Posterior cingulate gyrus (tissue), 11 donors: ENCODE measurements around the gene ATP6V1A.

ENCODE experiments used
- DNase-seq, 10 donors: peaks; one replicate each; pipeline versions ENCODE4 v3.0.0 to v3.0.0-alpha.2; 2020 to 2021; ENCODE audit warnings: mixed read lengths in 3 of 10
- intact Hi-C: fragments of 100-400 bp; cut with DNase I; formaldehyde crosslinking; loops from one replicate; pipeline ENCODE4 v1.15.1; 2023

Gene ATP6V1A

GRCh38 chr3:113744941-113745755 is 1.7 kb upstream of the ATP6V1A start:
- intact Hi-C loops = loop anchor here (10.0 kb wide), 1 partner anchor 410 kb away; no protein-coding TSS in a partner anchor
- DNase-seq = peak in 8 of 10 donors; percentile 30 to 89 (median 38)

- DNase-seq = peak; percentile 83 to 97 (median 89)
- intact Hi-C loops = loop anchor here (10.0 kb wide), 1 partner anchor 409 kb away; no protein-coding TSS in a partner anchor
Observed at GRCh38 chr3:113745756-113746547, 883 bp upstream of the ATP6V1A start, which contains the start of gene NAA50. NAA50 (minus strand) TSS chr3:113746249; CDS start chr3:113745949, 300 bp downstream.

- intact Hi-C loops = loop anchor here (1.0 to 10.0 kb wide), 2 partner anchors 51 to 407 kb away; partner anchors contain the start of gene USF3
- DNase-seq = peak in 1 of 10 donors; percentile 72
Observed at GRCh38 chr3:113747283-113748046, 630 bp downstream of the ATP6V1A start.

- DNase-seq = no peak
- intact Hi-C loops = no loop called here
Observed at GRCh38 chr3:113751141-113751540, 4.3 kb downstream of the ATP6V1A start.

GRCh38 chr3:113753376-113753985 is 6.6 kb downstream of the ATP6V1A start:
- DNase-seq = no peak
- intact Hi-C loops = no loop called here

- intact Hi-C loops = no loop called here
- DNase-seq = no peak
Observed at GRCh38 chr3:113754494-113755159, 7.8 kb downstream of the ATP6V1A start.

GRCh38 chr3:113758389-113759024 is 11.7 kb downstream of the ATP6V1A start:
- intact Hi-C loops = no loop called here

GRCh38 chr3:113764698-113765097 is 17.9 kb downstream of the ATP6V1A start:
- DNase-seq = no peak
- intact Hi-C loops = no loop called here

More at GRCh38 chr3:113758389-113759024, 11.7 kb downstream of the ATP6V1A start:
- no peak for DNase-seq

GRCh38 chr3:113769551-113769950 is 22.7 kb downstream of the ATP6V1A start:
- intact Hi-C loops = no loop called here
- DNase-seq = no peak

- no peak for DNase-seq
- intact Hi-C loops = no loop called here
Observed at GRCh38 chr3:113771993-113772392, 25.2 kb downstream of the ATP6V1A start.

- intact Hi-C loops = no loop called here
- DNase-seq = no peak
Observed at GRCh38 chr3:113773381-113773780, 26.5 kb downstream of the ATP6V1A start.

GRCh38 chr3:113775516-113775915 is 28.7 kb downstream of the ATP6V1A start:
- intact Hi-C loops = no loop called here

GRCh38 chr3:113776564-113776963 is 29.7 kb downstream of the ATP6V1A start:
- intact Hi-C loops = no loop called here
- no peak for DNase-seq

More at GRCh38 chr3:113775516-113775915, 28.7 kb downstream of the ATP6V1A start:
- DNase-seq = no peak

- DNase-seq = no peak
- intact Hi-C loops = no loop called here
Observed at GRCh38 chr3:113783463-113783862, 36.6 kb downstream of the ATP6V1A start.

- DNase-seq = no peak
- intact Hi-C loops = no loop called here
Observed at GRCh38 chr3:113783980-113784379, 37.1 kb downstream of the ATP6V1A start.

- DNase-seq = no peak
- intact Hi-C loops = no loop called here
Observed at GRCh38 chr3:113791381-113791780, 44.5 kb downstream of the ATP6V1A start.

GRCh38 chr3:113794526-113794925 is 47.7 kb downstream of the ATP6V1A start:
- DNase-seq = no peak
- intact Hi-C loops = no loop called here

GRCh38 chr3:113795693-113796092 is 48.9 kb downstream of the ATP6V1A start:
- intact Hi-C loops = no loop called here
- no peak for DNase-seq
